HL-60 (cell line): ENCODE results near the gene STAC2.

Experiments
- DNase-seq, 2 experiments: peaks; one replicate each; pipeline ENCODE4 v3.0.0-alpha.2; 2010 to 2020; ENCODE audit warnings: low read depth in 1 of 2, low spot score in 1 of 2
- H3K27ac ChIP-seq: fragments of 250-450 bp; sonication (Bioruptor Pico); replicated peaks from 2 replicates; pipeline ENCODE4 v1.5.1; 2020; ENCODE audit warnings: mild to moderate bottlenecking, moderate library complexity
- H3K27me3 ChIP-seq: fragments of 250-450 bp; sonication (Bioruptor Pico); 2 replicates; pipeline ENCODE4 v1.5.1; 2021; ENCODE audit warnings: mild to moderate bottlenecking, moderate library complexity; ENCODE audit not compliant: insufficient read depth, poor library complexity, severe bottlenecking
- H3K4me3 ChIP-seq: replicated peaks from 2 replicates; pipeline ENCODE4 v1.5.1; 2011; ENCODE audit warnings: mild to moderate bottlenecking, control low read depth, low read length; ENCODE audit not compliant: insufficient read depth
- CTCF ChIP-seq: IDR thresholded peaks from one replicate; pipeline ENCODE4 v1.5.1; 2011; ENCODE audit warnings: low read length, control low read depth, inconsistent platforms; ENCODE audit not compliant: insufficient read depth
- GABPA ChIP-seq: IDR thresholded peaks from 2 replicates; pipeline ENCODE4 v1.6.1; 2012; ENCODE audit warnings: low read depth
- POLR2AphosphoS5 ChIP-seq: IDR thresholded peaks from 2 replicates; pipeline ENCODE4 v1.6.1; 2012; ENCODE audit warnings: low read depth
- REST ChIP-seq: IDR thresholded peaks from 2 replicates; pipeline ENCODE4 v1.6.1; 2012; ENCODE audit warnings: low read depth; ENCODE audit not compliant: insufficient replicate concordance
- SPI1 ChIP-seq: IDR thresholded peaks from 2 replicates; pipeline ENCODE4 v1.6.1; 2012; ENCODE audit warnings: low read depth, mild to moderate bottlenecking, borderline replicate concordance

STAC2 gene

GRCh38 chr17:39183720-39184119 lies 42.0 kb downstream of the STAC2 start:
- DNase-seq: no peak
- Histone ChIP-seq H3K27ac (no peak overlapping the region), H3K27me3 (no peaks in the 10 kb centered on the region), H3K4me3 (no peak overlapping the region)
- TF ChIP-seq REST (no peak), CTCF (no peak), POLR2AphosphoS5 (no peak)

- DNase-seq: no peak
- TF ChIP-seq REST: no peak
Measured at GRCh38 chr17:39183045-39183444, 42.7 kb downstream of the STAC2 start.

GRCh38 chr17:39181303-39181702 lies 44.4 kb downstream of the STAC2 start:
- TF ChIP-seq REST (no peak), POLR2AphosphoS5 (no peak), GABPA (no peak), CTCF (no peak), SPI1 (no peak)
- Histone ChIP-seq H3K27ac (no peak overlapping the region), H3K27me3 (no peaks in the 10 kb centered on the region), H3K4me3 (no peak overlapping the region)
- DNase-seq: no peak

More at GRCh38 chr17:39183045-39183444, 42.7 kb downstream of the STAC2 start:
- Histone ChIP-seq H3K4me3 (no peak overlapping the region), H3K27me3 (no peaks in the 10 kb centered on the region), H3K27ac (no peak overlapping the region)

GRCh38 chr17:39178536-39178935 lies 47.2 kb downstream of the STAC2 start:
- no peak for TF ChIP-seq POLR2AphosphoS5
- TF ChIP-seq GABPA: no peak
- no peak for TF ChIP-seq SPI1
- TF ChIP-seq REST: no peak
- no peak for TF ChIP-seq CTCF
- no peak overlapping the region for H3K27ac ChIP-seq

More at GRCh38 chr17:39178536-39178935, 47.2 kb downstream of the STAC2 start:
- Histone ChIP-seq H3K27me3 (no peaks in the 10 kb centered on the region), H3K4me3 (no peak overlapping the region)
- no peak for DNase-seq
